Adrenal gland (tissue), 12 donors: ENCODE results near the gene IMMP2L. TPM values are rescaled to one million over a fixed set of nuclear protein-coding genes. Genes with fewer than 3 reads are reported as not detected.

Experiments used
- DNase-seq, 7 donors: peaks; one replicate each; pipeline ENCODE4 v3.0.0-alpha.2; 2019 to 2020
- H3K27ac ChIP-seq, 5 donors: fragments of 200-600 bp; sonication (generic) in 4 of 5; 1 replicate in 3 of 5; 2 replicates in 2 of 5; pipeline versions ENCODE4 v1.5.1 to v1.8.0; 2016 to 2020; ENCODE audit warnings: mild to moderate bottlenecking in 1 of 5
- H3K27me3 ChIP-seq: fragments of 200-600 bp; 2 replicates; pipeline ENCODE4 v1.8.0; 2021
- H3K36me3 ChIP-seq, 2 donors: fragments of 200-600 bp; replicated peaks in 1 of 2; 1 replicate in 1 of 2; 2 replicates in 1 of 2; pipeline versions ENCODE4 v1.5.1 to v1.8.0; 2018 to 2022
- H3K4me1 ChIP-seq, 2 donors: fragments of 200-600 bp; replicated peaks in 1 of 2; 1 replicate in 1 of 2; 2 replicates in 1 of 2; pipeline versions ENCODE4 v1.5.1 to v1.8.0; 2018 to 2021
- H3K4me3 ChIP-seq, 4 donors: fragments of 200-600 bp; sonication (generic) in 3 of 4; one replicate each; pipeline ENCODE4 v1.5.1; 2016 to 2018
- H3K9me3 ChIP-seq, 3 donors: fragments of 200-600 bp; sonication (generic) in 1 of 3; replicated peaks in 1 of 3; 1 replicate in 2 of 3; 2 replicates in 1 of 3; pipeline versions ENCODE4 v1.5.1 to v1.8.0; 2016 to 2021
- POLR2A ChIP-seq, 2 donors: fragments of 450-650 bp; IDR thresholded peaks; one replicate each; pipeline ENCODE4 v1.6.1; 2017; ENCODE audit warnings: antibody characterized with exemption in 2 of 2, mild to moderate bottlenecking in 2 of 2, moderate library complexity in 1 of 2
- WGBS, 4 donors: extraction: QIAGEN DNeasy Blood & Tissue Kit in 2 of 4; methylation state at CpG; one replicate each; pipeline versions ENCODE4 v1.1.5 to v1.1.7; 2013 to 2017; 5-methylcytosine and 5-hydroxymethylcytosine counted together
- intact Hi-C, 2 donors: fragments of 100-400 bp; cut with DNase I; formaldehyde crosslinking; loops; one replicate each; pipeline versions ENCODE4 v1.14.1 to v1.15.0; 2022 to 2023
- polyA plus RNA-seq, 3 donors: library from polyadenylated mRNA; stranded (reverse); fragments of 200-250 nt in 2 of 3; fragments of 350-450 nt in 1 of 3; fragmentation: Illumina TruSeq in 1 of 3; extraction: RNeasy Lipid Tissue Mini Kit (QIAGEN cat#74804) in 1 of 3; gene quantifications; one replicate each; pipeline ENCODE4 v1.2.3, GENCODE V29; 2013 to 2014
- total RNA-seq, 9 donors: library from RNA; depleted of rRNA in 4 of 9; stranded (reverse); fragments of >200 nt in 4 of 9; fragments of 120-200 nt in 1 of 9; fragmentation: NEBNext Ultra II Directional in 1 of 9; extraction: Animal tissue kit (Norgen Biotek cat#: 25700) in 1 of 9; gene quantifications; one replicate each; pipeline versions ENCODE4 v1.1.0 to v1.2.4, GENCODE V29; 2013 to 2023
- TF ChIP-seq, protein P1 (sequence below), 6 experiments: fragments of 450-650 bp in 4 of 6; fragments of 200-600 bp in 2 of 6; sonication (generic) in 1 of 6; IDR thresholded peaks; 1 replicate in 5 of 6; 2 replicates in 1 of 6; pipeline versions ENCODE4 v1.5.1 to v1.8.0; 2016 to 2021; ENCODE audit warnings: antibody characterized with exemption in 6 of 6, mild to moderate bottlenecking in 2 of 6, moderate library complexity in 1 of 6
- donor health status: healthy with polysubstance abuse.
- donor health status: Bipolar disorder and iron deficiency.
- donor health status: DM: yes; HTN: yes; CAD: no.
- donor health status: DM: no; HTN: no; CAD: no.
- donor health status: DM: no; HTN: no; CAD: no.
- donor health status: DM: yes; HTN: yes; CAD: no.

Gene IMMP2L
- total and polyA plus RNA-seq, 12 donors = 13.4 to 34.1 (median 25.3) TPM

DNA sequence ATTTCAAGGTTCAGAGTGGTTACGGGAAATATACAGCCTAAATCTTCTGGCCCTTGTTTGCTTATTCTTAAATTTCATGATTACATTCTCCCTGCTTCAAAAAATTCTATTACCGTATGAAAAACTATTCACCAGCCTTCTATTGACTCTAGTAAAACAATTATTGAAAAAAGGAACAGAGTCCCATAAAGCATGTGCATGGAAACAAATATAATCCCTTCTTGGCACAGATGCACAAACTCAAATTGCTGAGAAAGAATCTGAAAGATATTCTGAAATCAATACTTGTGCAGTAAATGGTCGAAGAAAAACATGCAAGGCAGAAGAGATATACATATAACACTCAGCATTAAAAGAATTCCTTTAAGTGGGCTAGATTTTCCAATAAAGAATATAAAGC is 387.8 kb downstream of the IMMP2L start:
- Histone ChIP-seq H3K4me1 (no peaks in the 10 kb centered on the region), H3K9me3 (no peaks in the 10 kb centered on the region), H3K27me3 (no peaks in the 10 kb centered on the region), H3K4me3 (no peak overlapping the region), H3K27ac (no peak overlapping the region), H3K36me3 (no peaks in the 10 kb centered on the region)
- 76 to 98% (median 94%) methylated on average over 3 of the region's 3 CpGs for WGBS, 4 donors
- no peak for DNase-seq
- intact Hi-C loops = no loop called here
- TF ChIP-seq, protein P1, sequence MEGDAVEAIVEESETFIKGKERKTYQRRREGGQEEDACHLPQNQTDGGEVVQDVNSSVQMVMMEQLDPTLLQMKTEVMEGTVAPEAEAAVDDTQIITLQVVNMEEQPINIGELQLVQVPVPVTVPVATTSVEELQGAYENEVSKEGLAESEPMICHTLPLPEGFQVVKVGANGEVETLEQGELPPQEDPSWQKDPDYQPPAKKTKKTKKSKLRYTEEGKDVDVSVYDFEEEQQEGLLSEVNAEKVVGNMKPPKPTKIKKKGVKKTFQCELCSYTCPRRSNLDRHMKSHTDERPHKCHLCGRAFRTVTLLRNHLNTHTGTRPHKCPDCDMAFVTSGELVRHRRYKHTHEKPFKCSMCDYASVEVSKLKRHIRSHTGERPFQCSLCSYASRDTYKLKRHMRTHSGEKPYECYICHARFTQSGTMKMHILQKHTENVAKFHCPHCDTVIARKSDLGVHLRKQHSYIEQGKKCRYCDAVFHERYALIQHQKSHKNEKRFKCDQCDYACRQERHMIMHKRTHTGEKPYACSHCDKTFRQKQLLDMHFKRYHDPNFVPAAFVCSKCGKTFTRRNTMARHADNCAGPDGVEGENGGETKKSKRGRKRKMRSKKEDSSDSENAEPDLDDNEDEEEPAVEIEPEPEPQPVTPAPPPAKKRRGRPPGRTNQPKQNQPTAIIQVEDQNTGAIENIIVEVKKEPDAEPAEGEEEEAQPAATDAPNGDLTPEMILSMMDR (IDR thresholded peaks at IDR 0.05) = no peak
- TF ChIP-seq POLR2A (IDR thresholded peaks at IDR 0.05) = no peak

DNA sequence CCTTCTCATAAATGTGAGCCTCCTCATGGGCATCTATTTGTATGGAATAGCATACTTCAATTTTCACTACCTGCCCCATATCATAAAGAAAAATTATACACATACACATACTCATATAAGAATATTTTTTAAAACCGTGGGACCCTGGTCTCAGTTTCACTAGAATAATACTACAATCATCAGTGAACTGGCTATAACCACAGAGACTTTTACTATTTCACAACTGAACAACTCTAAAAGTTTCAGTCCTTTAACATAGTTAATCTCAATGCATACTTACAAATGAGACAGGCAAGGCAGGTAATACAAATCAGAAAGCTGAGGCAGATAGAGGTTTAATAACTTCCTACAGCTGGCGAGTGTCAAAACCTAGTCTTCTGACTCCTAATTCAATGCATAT is 388.3 kb downstream of the IMMP2L start:
- Histone ChIP-seq H3K4me3 (no peak overlapping the region), H3K9me3 (no peaks in the 10 kb centered on the region), H3K36me3 (no peaks in the 10 kb centered on the region), H3K27me3 (no peaks in the 10 kb centered on the region), H3K4me1 (no peaks in the 10 kb centered on the region), H3K27ac (no peak overlapping the region)
- intact Hi-C loops = no loop called here
- no peak for TF ChIP-seq POLR2A (IDR thresholded peaks at IDR 0.05)
- TF ChIP-seq, protein P1 (IDR thresholded peaks at IDR 0.05) = no peak
- 90 to 97% (median 92%) methylated on average over 2 of the region's 2 CpGs for WGBS, 4 donors
- DNase-seq = no peak

DNA sequence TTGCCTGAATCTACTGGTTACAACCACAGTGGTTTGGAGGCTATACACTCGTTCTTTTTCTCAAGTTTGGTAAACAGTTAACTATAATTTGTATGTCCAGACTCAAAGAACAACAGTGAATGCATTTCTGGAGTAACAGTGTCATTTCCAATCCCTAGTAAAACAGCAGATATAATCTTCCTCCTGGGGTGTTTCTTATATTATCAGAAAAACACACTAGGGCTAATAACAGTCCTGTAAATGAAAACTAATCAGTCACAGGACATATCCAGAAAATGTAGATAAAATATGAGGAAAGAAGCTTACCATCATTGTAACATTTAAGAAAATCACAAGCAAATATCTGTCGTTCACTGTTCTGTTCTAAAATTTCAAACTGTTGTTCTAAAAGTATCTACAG is 388.8 kb downstream of the IMMP2L start:
- H3K9me3 ChIP-seq = no peaks in the 10 kb centered on the region
- TF ChIP-seq, protein P1 (IDR thresholded peaks at IDR 0.05) = no peak
- TF ChIP-seq POLR2A (IDR thresholded peaks at IDR 0.05) = no peak
- no peak overlapping the region for H3K4me3 ChIP-seq
- H3K4me1 ChIP-seq = no peaks in the 10 kb centered on the region
- intact Hi-C loops = no loop called here
- H3K27ac ChIP-seq = no peak overlapping the region
- H3K36me3 ChIP-seq = no peaks in the 10 kb centered on the region
- WGBS, 4 donors = 84 to 92% (median 88%) methylated on average over 2 of the region's 2 CpGs
- no peaks in the 10 kb centered on the region for H3K27me3 ChIP-seq
- no peak for DNase-seq

DNA sequence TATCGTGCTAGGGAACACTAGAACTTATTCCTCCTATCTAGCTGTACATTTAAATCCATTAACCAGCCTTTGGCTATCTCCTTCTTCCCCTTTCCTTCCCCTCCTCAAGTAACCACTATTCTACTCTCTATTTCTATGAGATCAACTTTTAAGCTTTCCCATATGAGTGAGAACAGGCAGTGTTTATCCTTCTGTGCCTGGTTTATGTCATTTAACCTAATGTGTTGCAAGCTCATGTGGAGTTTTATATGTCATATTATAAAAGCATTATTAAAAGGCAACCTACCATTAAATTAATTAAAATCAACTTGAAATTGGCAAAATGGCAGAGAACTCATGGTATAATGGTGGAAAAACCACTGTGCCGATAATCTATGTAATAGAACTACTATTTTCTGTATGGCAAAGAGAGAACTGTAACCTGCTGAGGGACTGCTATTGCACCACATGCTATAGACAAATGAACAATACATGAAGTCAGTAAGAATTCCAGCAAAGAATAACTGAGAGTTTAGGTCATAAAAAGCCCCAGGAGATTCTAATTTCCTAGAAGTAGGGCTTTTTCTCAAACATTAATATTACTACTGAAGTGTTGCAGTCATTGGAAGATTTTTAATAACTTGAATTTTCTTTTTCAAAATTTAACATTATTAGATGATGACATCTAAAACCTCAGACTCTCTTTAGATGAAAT is 389.6 kb downstream of the IMMP2L start:
- DNase-seq = no peak
- Histone ChIP-seq H3K4me1 (no peaks in the 10 kb centered on the region), H3K36me3 (no peaks in the 10 kb centered on the region), H3K4me3 (no peak overlapping the region), H3K9me3 (no peaks in the 10 kb centered on the region), H3K27ac (no peak overlapping the region), H3K27me3 (no peaks in the 10 kb centered on the region)
- TF ChIP-seq, protein P1 (IDR thresholded peaks at IDR 0.05) = no peak
- TF ChIP-seq POLR2A (IDR thresholded peaks at IDR 0.05) = no peak
- 87 to 96% (median 89%) methylated on average over 2 of the region's 2 CpGs for WGBS, 4 donors
- intact Hi-C loops = no loop called here
